ENCODE measurements around the gene BTRC.

BTRC gene

GRCh38 chr10:101570428-101571270, 216.7 kb downstream of the BTRC start:
- no peak overlapping the region for H3K27ac ChIP-seq (ENCODE audit: low read depth, low read length)
- H3K9ac ChIP-seq (ENCODE audit: low read depth in 1 of 2, low read length in 2 of 2) = peak overlapping the region; percentile 37 to 43
- peaks cover 12 to 24% of the 10 kb centered on the region in 2 donors for H3K4me1 ChIP-seq (ENCODE audit: control insufficient read depth in 1 of 2, insufficient read depth in 2 of 2, low read length in 2 of 2)
- H3K4me3 ChIP-seq (ENCODE audit: low read depth in 1 of 2, low read length in 2 of 2) = peak overlapping the region; percentile 63 to 83
- peaks cover 40 to 53% of the 10 kb centered on the region in 2 donors for H3K27me3 ChIP-seq (ENCODE audit: control insufficient read depth in 1 of 2, insufficient read depth in 2 of 2, low read length in 2 of 2)
- peaks cover 9 to 10% of the 10 kb centered on the region in 2 donors for H3K9me3 ChIP-seq (ENCODE audit: control insufficient read depth in 1 of 2, low read length in 2 of 2)
- no peaks in the 10 kb centered on the region for H3K36me3 ChIP-seq (ENCODE audit: control insufficient read depth in 1 of 2, insufficient read depth in 2 of 2, low read length in 2 of 2)

- Histone ChIP-seq H3K9me3 (ENCODE audit: control insufficient read depth in 1 of 2, low read length in 2 of 2) (peaks cover 9 to 10% of the 10 kb centered on the region in 2 donors), H3K4me1 (ENCODE audit: control insufficient read depth in 1 of 2, insufficient read depth in 2 of 2, low read length in 2 of 2) (peaks cover 12 to 21% of the 10 kb centered on the region in 2 donors), H3K27ac (ENCODE audit: low read depth, low read length) (no peak overlapping the region), H3K27me3 (ENCODE audit: control insufficient read depth in 1 of 2, insufficient read depth in 2 of 2, low read length in 2 of 2) (peaks cover 33 to 45% of the 10 kb centered on the region in 2 donors), H3K9ac (ENCODE audit: low read depth in 1 of 2, low read length in 2 of 2) (no peak overlapping the region), H3K4me3 (ENCODE audit: low read depth in 1 of 2, low read length in 2 of 2) (no peak overlapping the region), H3K36me3 (ENCODE audit: control insufficient read depth in 1 of 2, insufficient read depth in 2 of 2, low read length in 2 of 2) (no peaks in the 10 kb centered on the region)
Measured at GRCh38 chr10:101571271-101571925, 217.4 kb downstream of the BTRC start.

GRCh38 chr10:101572126-101572525, 218.2 kb downstream of the BTRC start:
- H3K36me3 ChIP-seq (ENCODE audit: control insufficient read depth in 1 of 2, insufficient read depth in 2 of 2, low read length in 2 of 2) = peaks cover 0 to 7% of the 10 kb centered on the region in 2 donors
- H3K9ac ChIP-seq (ENCODE audit: low read depth in 1 of 2, low read length in 2 of 2) = no peak overlapping the region
- H3K27me3 ChIP-seq (ENCODE audit: control insufficient read depth in 1 of 2, insufficient read depth in 2 of 2, low read length in 2 of 2) = peaks cover 26 to 40% of the 10 kb centered on the region in 2 donors
- no peak overlapping the region for H3K4me3 ChIP-seq (ENCODE audit: low read depth in 1 of 2, low read length in 2 of 2)
- no peak overlapping the region for H3K27ac ChIP-seq (ENCODE audit: low read depth, low read length)
- H3K4me1 ChIP-seq (ENCODE audit: control insufficient read depth in 1 of 2, insufficient read depth in 2 of 2, low read length in 2 of 2) = peaks cover 12 to 15% of the 10 kb centered on the region in 2 donors
- peaks cover 9 to 10% of the 10 kb centered on the region in 2 donors for H3K9me3 ChIP-seq (ENCODE audit: control insufficient read depth in 1 of 2, low read length in 2 of 2)

- H3K9ac ChIP-seq (ENCODE audit: low read depth in 1 of 2, low read length in 2 of 2) = no peak overlapping the region
- no peak overlapping the region for H3K27ac ChIP-seq (ENCODE audit: low read depth, low read length)
- peaks cover 0 to 11% of the 10 kb centered on the region in 2 donors for H3K36me3 ChIP-seq (ENCODE audit: control insufficient read depth in 1 of 2, insufficient read depth in 2 of 2, low read length in 2 of 2)
- no peak overlapping the region for H3K4me3 ChIP-seq (ENCODE audit: low read depth in 1 of 2, low read length in 2 of 2)
- peaks cover 19 to 34% of the 10 kb centered on the region in 2 donors for H3K27me3 ChIP-seq (ENCODE audit: control insufficient read depth in 1 of 2, insufficient read depth in 2 of 2, low read length in 2 of 2)
- H3K4me1 ChIP-seq (ENCODE audit: control insufficient read depth in 1 of 2, insufficient read depth in 2 of 2, low read length in 2 of 2) = peaks cover 12 to 15% of the 10 kb centered on the region in 2 donors
- H3K9me3 ChIP-seq (ENCODE audit: control insufficient read depth in 1 of 2, low read length in 2 of 2) = peaks cover 9 to 10% of the 10 kb centered on the region in 2 donors
Measured at GRCh38 chr10:101572785-101573184, 218.8 kb downstream of the BTRC start.

GRCh38 chr10:101573885-101574753, 220.2 kb downstream of the BTRC start:
- H3K27ac ChIP-seq (ENCODE audit: low read depth, low read length) = no peak overlapping the region
- H3K27me3 ChIP-seq (ENCODE audit: control insufficient read depth in 1 of 2, insufficient read depth in 2 of 2, low read length in 2 of 2) = peaks cover 6 to 20% of the 10 kb centered on the region in 2 donors
- peaks cover 9 to 10% of the 10 kb centered on the region in 2 donors for H3K9me3 ChIP-seq (ENCODE audit: control insufficient read depth in 1 of 2, low read length in 2 of 2)
- H3K4me3 ChIP-seq (ENCODE audit: low read depth in 1 of 2, low read length in 2 of 2) = no peak overlapping the region
- peaks cover 12 to 15% of the 10 kb centered on the region in 2 donors for H3K4me1 ChIP-seq (ENCODE audit: control insufficient read depth in 1 of 2, insufficient read depth in 2 of 2, low read length in 2 of 2)
- peaks cover 4 to 23% of the 10 kb centered on the region in 2 donors for H3K36me3 ChIP-seq (ENCODE audit: control insufficient read depth in 1 of 2, insufficient read depth in 2 of 2, low read length in 2 of 2)
- H3K9ac ChIP-seq (ENCODE audit: low read depth in 1 of 2, low read length in 2 of 2) = no peak overlapping the region

- Histone ChIP-seq H3K9me3 (ENCODE audit: control insufficient read depth in 1 of 2, low read length in 2 of 2) (peaks cover 9 to 10% of the 10 kb centered on the region in 2 donors), H3K4me3 (ENCODE audit: low read depth in 1 of 2, low read length in 2 of 2) (no peak overlapping the region), H3K9ac (ENCODE audit: low read depth in 1 of 2, low read length in 2 of 2) (no peak overlapping the region)
Measured at GRCh38 chr10:101575091-101575490, 221.1 kb downstream of the BTRC start.

GRCh38 chr10:101575580-101576210, 221.7 kb downstream of the BTRC start:
- peaks cover 9 to 10% of the 10 kb centered on the region in 2 donors for H3K9me3 ChIP-seq (ENCODE audit: control insufficient read depth in 1 of 2, low read length in 2 of 2)
- H3K27me3 ChIP-seq (ENCODE audit: control insufficient read depth in 1 of 2, insufficient read depth in 2 of 2, low read length in 2 of 2) = peaks cover 0 to 8% of the 10 kb centered on the region in 2 donors
- peaks cover 2 to 3% of the 10 kb centered on the region in 2 donors for H3K4me1 ChIP-seq (ENCODE audit: control insufficient read depth in 1 of 2, insufficient read depth in 2 of 2, low read length in 2 of 2)
- no peak overlapping the region for H3K27ac ChIP-seq (ENCODE audit: low read depth, low read length)
- H3K4me3 ChIP-seq (ENCODE audit: low read depth in 1 of 2, low read length in 2 of 2) = no peak overlapping the region
- H3K9ac ChIP-seq (ENCODE audit: low read depth in 1 of 2, low read length in 2 of 2) = no peak overlapping the region
- H3K36me3 ChIP-seq (ENCODE audit: control insufficient read depth in 1 of 2, insufficient read depth in 2 of 2, low read length in 2 of 2) = peaks cover 4 to 35% of the 10 kb centered on the region in 2 donors

More at GRCh38 chr10:101575091-101575490, 221.1 kb downstream of the BTRC start:
- Histone ChIP-seq H3K27me3 (ENCODE audit: control insufficient read depth in 1 of 2, insufficient read depth in 2 of 2, low read length in 2 of 2) (peaks cover 0 to 11% of the 10 kb centered on the region in 2 donors), H3K36me3 (ENCODE audit: control insufficient read depth in 1 of 2, insufficient read depth in 2 of 2, low read length in 2 of 2) (peaks cover 4 to 33% of the 10 kb centered on the region in 2 donors), H3K27ac (ENCODE audit: low read depth, low read length) (no peak overlapping the region), H3K4me1 (ENCODE audit: control insufficient read depth in 1 of 2, insufficient read depth in 2 of 2, low read length in 2 of 2) (peaks cover 6% of the 10 kb centered on the region in 2 donors)

GRCh38 chr10:101576211-101576863, 222.4 kb downstream of the BTRC start:
- Histone ChIP-seq H3K27me3 (ENCODE audit: control insufficient read depth in 1 of 2, insufficient read depth in 2 of 2, low read length in 2 of 2) (peaks cover 0 to 2% of the 10 kb centered on the region in 2 donors), H3K4me1 (ENCODE audit: control insufficient read depth in 1 of 2, insufficient read depth in 2 of 2, low read length in 2 of 2) (no peaks in the 10 kb centered on the region), H3K9me3 (ENCODE audit: control insufficient read depth in 1 of 2, low read length in 2 of 2) (peaks cover 9 to 10% of the 10 kb centered on the region in 2 donors), H3K9ac (ENCODE audit: low read depth in 1 of 2, low read length in 2 of 2) (no peak overlapping the region), H3K4me3 (ENCODE audit: low read depth in 1 of 2, low read length in 2 of 2) (no peak overlapping the region), H3K27ac (ENCODE audit: low read depth, low read length) (no peak overlapping the region), H3K36me3 (ENCODE audit: control insufficient read depth in 1 of 2, insufficient read depth in 2 of 2, low read length in 2 of 2) (peaks cover 7 to 39% of the 10 kb centered on the region in 2 donors)

Data from duodenal mucosa (tissue), 2 donors.